Measurements from ENCODE around the gene MCF2L2.

MCF2L2 gene

GRCh38 chr3:183211352-183211751, 217.1 kb downstream of the MCF2L2 start:
- no peak for DNase-seq (ENCODE audit: low read depth)
- H3K4me3 ChIP-seq (ENCODE audit: low read depth, low read length), result no peak overlapping the region
- TF ChIP-seq, protein P1, sequence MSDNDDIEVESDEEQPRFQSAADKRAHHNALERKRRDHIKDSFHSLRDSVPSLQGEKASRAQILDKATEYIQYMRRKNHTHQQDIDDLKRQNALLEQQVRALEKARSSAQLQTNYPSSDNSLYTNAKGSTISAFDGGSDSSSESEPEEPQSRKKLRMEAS (IDR thresholded peaks at IDR 0.05; ENCODE audit: low read depth, low read length), result no peak
- no peak for TF ChIP-seq POLR2A (IDR thresholded peaks at IDR 0.05; ENCODE audit: extremely low read depth, insufficient read length)
- no peak for TF ChIP-seq MYC (IDR thresholded peaks at IDR 0.05; ENCODE audit: low read depth, low read length)
- TF ChIP-seq, protein P2, sequence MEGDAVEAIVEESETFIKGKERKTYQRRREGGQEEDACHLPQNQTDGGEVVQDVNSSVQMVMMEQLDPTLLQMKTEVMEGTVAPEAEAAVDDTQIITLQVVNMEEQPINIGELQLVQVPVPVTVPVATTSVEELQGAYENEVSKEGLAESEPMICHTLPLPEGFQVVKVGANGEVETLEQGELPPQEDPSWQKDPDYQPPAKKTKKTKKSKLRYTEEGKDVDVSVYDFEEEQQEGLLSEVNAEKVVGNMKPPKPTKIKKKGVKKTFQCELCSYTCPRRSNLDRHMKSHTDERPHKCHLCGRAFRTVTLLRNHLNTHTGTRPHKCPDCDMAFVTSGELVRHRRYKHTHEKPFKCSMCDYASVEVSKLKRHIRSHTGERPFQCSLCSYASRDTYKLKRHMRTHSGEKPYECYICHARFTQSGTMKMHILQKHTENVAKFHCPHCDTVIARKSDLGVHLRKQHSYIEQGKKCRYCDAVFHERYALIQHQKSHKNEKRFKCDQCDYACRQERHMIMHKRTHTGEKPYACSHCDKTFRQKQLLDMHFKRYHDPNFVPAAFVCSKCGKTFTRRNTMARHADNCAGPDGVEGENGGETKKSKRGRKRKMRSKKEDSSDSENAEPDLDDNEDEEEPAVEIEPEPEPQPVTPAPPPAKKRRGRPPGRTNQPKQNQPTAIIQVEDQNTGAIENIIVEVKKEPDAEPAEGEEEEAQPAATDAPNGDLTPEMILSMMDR (IDR thresholded peaks at IDR 0.05; ENCODE audit: low read depth, low read length), result no peak

DNA sequence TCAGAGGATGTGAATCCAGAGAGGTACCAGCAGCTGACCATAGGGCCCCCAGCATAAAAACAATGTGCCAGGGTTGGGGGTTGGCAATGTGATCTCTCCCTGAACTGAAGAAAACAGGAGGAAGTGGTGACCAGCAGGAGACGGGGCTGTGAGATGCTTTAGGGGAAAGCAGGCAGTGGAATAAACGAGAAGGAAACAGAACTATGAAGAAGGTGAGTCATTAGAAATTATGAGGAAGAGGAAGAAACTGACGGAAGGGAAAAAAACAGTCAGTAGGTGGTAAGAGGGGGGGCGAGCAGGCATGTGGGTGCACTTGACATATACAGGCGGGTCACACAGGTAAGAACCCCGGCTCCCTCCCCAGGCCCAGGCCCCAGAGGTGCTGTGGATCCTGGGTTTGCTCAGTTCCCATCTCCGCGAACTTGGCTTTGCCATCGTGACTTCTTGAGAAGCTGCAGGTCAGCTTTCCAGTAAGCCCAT, 217.5 kb downstream of the MCF2L2 start:
- peak; percentile 63 for DNase-seq (ENCODE audit: low read depth)
- TF ChIP-seq, protein P2 (IDR thresholded peaks at IDR 0.05; ENCODE audit: low read depth, low read length), result no peak
- TF ChIP-seq MYC (IDR thresholded peaks at IDR 0.05; ENCODE audit: low read depth, low read length), result no peak
- TF ChIP-seq, protein P1 (IDR thresholded peaks at IDR 0.05; ENCODE audit: low read depth, low read length), result no peak
- TF ChIP-seq POLR2A (IDR thresholded peaks at IDR 0.05; ENCODE audit: extremely low read depth, insufficient read length), result no peak

GRCh38 chr3:183210341-183210740, 218.1 kb downstream of the MCF2L2 start:
- no peak overlapping the region for H3K4me3 ChIP-seq (ENCODE audit: low read depth, low read length)
- DNase-seq (ENCODE audit: low read depth), result peak; percentile 56
- TF ChIP-seq MYC (IDR thresholded peaks at IDR 0.05; ENCODE audit: low read depth, low read length), result no peak
- TF ChIP-seq, protein P2 (IDR thresholded peaks at IDR 0.05; ENCODE audit: low read depth, low read length), result no peak
- TF ChIP-seq, protein P1 (IDR thresholded peaks at IDR 0.05; ENCODE audit: low read depth, low read length), result peak; percentile 32; the same call in 1 of the 2 replicates

More for the DNA sequence above, 217.5 kb downstream of the MCF2L2 start:
- no peak overlapping the region for H3K4me3 ChIP-seq (ENCODE audit: low read depth, low read length)

- TF ChIP-seq MYC (IDR thresholded peaks at IDR 0.05; ENCODE audit: low read depth, low read length), result no peak
- TF ChIP-seq POLR2A (IDR thresholded peaks at IDR 0.05; ENCODE audit: extremely low read depth, insufficient read length), result no peak
- TF ChIP-seq, protein P1 (IDR thresholded peaks at IDR 0.05; ENCODE audit: low read depth, low read length), result no peak
- TF ChIP-seq, protein P2 (IDR thresholded peaks at IDR 0.05; ENCODE audit: low read depth, low read length), result no peak
- no peak overlapping the region for H3K4me3 ChIP-seq (ENCODE audit: low read depth, low read length)
- DNase-seq (ENCODE audit: low read depth), result no peak
Observed at GRCh38 chr3:183208800-183209199, 219.6 kb downstream of the MCF2L2 start.

DNA sequence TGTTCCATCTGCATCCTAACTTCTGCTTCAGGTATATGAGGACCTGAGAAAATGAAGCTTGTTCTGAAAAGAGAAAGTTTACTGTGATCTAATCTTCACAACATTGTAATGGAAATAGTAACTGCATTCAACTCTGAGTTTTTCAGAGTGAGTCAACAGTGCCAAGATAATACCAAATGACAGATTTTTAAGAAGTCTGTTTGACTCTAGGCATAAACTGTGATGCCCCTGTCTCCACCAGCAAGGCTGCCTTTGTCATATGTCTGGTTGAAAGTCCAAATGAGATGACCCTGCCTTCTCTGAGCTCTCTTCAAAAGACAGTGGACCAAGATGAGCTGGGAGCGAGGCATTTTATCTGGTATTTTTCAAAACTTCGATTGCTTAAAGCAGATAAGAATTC, 220.2 kb downstream of the MCF2L2 start:
- no peak overlapping the region for H3K4me3 ChIP-seq (ENCODE audit: low read depth, low read length)
- TF ChIP-seq POLR2A (IDR thresholded peaks at IDR 0.05; ENCODE audit: extremely low read depth, insufficient read length), result no peak
- TF ChIP-seq, protein P2 (IDR thresholded peaks at IDR 0.05; ENCODE audit: low read depth, low read length), result no peak
- TF ChIP-seq MYC (IDR thresholded peaks at IDR 0.05; ENCODE audit: low read depth, low read length), result no peak
- TF ChIP-seq, protein P1 (IDR thresholded peaks at IDR 0.05; ENCODE audit: low read depth, low read length), result no peak
- no peak for DNase-seq (ENCODE audit: low read depth)

Measured in NB4 (cell line).